Liver (tissue), 3 donors: ENCODE results near the gene TECTA.

Experiments
- CTCF ChIP-seq: fragments of 150-350 bp; IDR thresholded peaks from 2 replicates; pipeline ENCODE4 v1.5.1; 2017; ENCODE audit warnings: improper control_type of control experiment, low read depth, low read length; ENCODE audit not compliant: missing input control
- HNF4A ChIP-seq, 2 donors: conservative IDR thresholded peaks; 2 replicates each; pipeline ENCODE4 v1.6.1; 2016; ENCODE audit warnings: antibody characterized with exemption in 2 of 2, mild to moderate bottlenecking in 2 of 2
- JUND ChIP-seq, 2 donors: IDR thresholded peaks; 2 replicates each; pipeline ENCODE4 v1.6.1; 2016; ENCODE audit warnings: antibody characterized with exemption in 2 of 2
- MAX ChIP-seq: IDR thresholded peaks from 2 replicates; pipeline ENCODE4 v1.6.1; 2016; ENCODE audit warnings: antibody characterized with exemption
- REST ChIP-seq: IDR thresholded peaks from 2 replicates; pipeline ENCODE4 v1.6.1; 2016; ENCODE audit warnings: antibody characterized with exemption, mild to moderate bottlenecking
- RXRA ChIP-seq, 2 donors: IDR thresholded peaks; 2 replicates each; pipeline ENCODE4 v1.6.1; 2017 to 2018; ENCODE audit warnings: antibody characterized with exemption in 2 of 2, mild to moderate bottlenecking in 1 of 2
- TAF1 ChIP-seq: conservative IDR thresholded peaks from 2 replicates; pipeline ENCODE4 v1.6.1; 2016; ENCODE audit warnings: antibody characterized with exemption, mild to moderate bottlenecking
- YY1 ChIP-seq: IDR thresholded peaks from 2 replicates; pipeline ENCODE4 v1.6.1; 2016; ENCODE audit warnings: antibody characterized with exemption, mild to moderate bottlenecking
- donor health status: healthy.
- donor health status: healthy.

GRCh38 chr11:121053244-121053643 is 47.8 kb upstream of the TECTA start:
- TF ChIP-seq MAX = no peak
- TF ChIP-seq CTCF = no peak
- no peak for TF ChIP-seq RXRA (IDR thresholded peaks at IDR 0.05)
- TF ChIP-seq TAF1 = no peak
- no peak for TF ChIP-seq YY1
- TF ChIP-seq HNF4A (conservative IDR thresholded peaks at IDR 0.05) = no peak
- TF ChIP-seq REST = no peak
- no peak for TF ChIP-seq JUND (IDR thresholded peaks at IDR 0.05)
